ENCODE data around the gene CRP.

The CRP gene

GRCh38 chr1:159705251-159705903, 9.0 kb downstream of the CRP start:
- no peak for TF ChIP-seq EZH2phosphoT487 (IDR thresholded peaks at IDR 0.05; ENCODE audit: borderline replicate concordance)
- TF ChIP-seq, protein P1, sequence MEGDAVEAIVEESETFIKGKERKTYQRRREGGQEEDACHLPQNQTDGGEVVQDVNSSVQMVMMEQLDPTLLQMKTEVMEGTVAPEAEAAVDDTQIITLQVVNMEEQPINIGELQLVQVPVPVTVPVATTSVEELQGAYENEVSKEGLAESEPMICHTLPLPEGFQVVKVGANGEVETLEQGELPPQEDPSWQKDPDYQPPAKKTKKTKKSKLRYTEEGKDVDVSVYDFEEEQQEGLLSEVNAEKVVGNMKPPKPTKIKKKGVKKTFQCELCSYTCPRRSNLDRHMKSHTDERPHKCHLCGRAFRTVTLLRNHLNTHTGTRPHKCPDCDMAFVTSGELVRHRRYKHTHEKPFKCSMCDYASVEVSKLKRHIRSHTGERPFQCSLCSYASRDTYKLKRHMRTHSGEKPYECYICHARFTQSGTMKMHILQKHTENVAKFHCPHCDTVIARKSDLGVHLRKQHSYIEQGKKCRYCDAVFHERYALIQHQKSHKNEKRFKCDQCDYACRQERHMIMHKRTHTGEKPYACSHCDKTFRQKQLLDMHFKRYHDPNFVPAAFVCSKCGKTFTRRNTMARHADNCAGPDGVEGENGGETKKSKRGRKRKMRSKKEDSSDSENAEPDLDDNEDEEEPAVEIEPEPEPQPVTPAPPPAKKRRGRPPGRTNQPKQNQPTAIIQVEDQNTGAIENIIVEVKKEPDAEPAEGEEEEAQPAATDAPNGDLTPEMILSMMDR (conservative IDR thresholded peaks at IDR 0.05; ENCODE audit: low read length): no peak
- Histone ChIP-seq H3K4me2 (ENCODE audit: low read depth, low read length, poor library complexity, severe bottlenecking) (no peak overlapping the region), H3K79me2 (ENCODE audit: insufficient read depth, low read length) (no peaks in the 10 kb centered on the region), H3K4me1 (ENCODE audit: insufficient read depth, low read length, poor library complexity, severe bottlenecking) (no peaks in the 10 kb centered on the region), H3K4me3 (ENCODE audit: low read length, poor library complexity, severe bottlenecking) (no peak overlapping the region), H3K9me3 (ENCODE audit: insufficient read depth, low read depth, low read length) (no peaks in the 10 kb centered on the region), H3F3A (ENCODE audit: low read depth) (no peaks in the 10 kb centered on the region), H3K9ac (ENCODE audit: low read depth, low read length, poor library complexity, severe bottlenecking) (no peak overlapping the region), H3K9me2 (replicated peaks; ENCODE audit: low read depth, low read length) (no peaks in the 10 kb centered on the region), H3K27me3 (ENCODE audit: insufficient read depth, low read length, poor library complexity, severe bottlenecking) (no peaks in the 10 kb centered on the region), H2AFZ (ENCODE audit: low read length) (no peak overlapping the region), H4K20me1 (ENCODE audit: insufficient read depth, low read length, poor library complexity, severe bottlenecking) (no peaks in the 10 kb centered on the region), H3K36me3 (ENCODE audit: insufficient read depth, low read length) (no peaks in the 10 kb centered on the region)

GRCh38 chr1:159704481-159704880, 9.9 kb downstream of the CRP start:
- no peaks in the 10 kb centered on the region for H3K4me1 ChIP-seq (ENCODE audit: insufficient read depth, low read length, poor library complexity, severe bottlenecking)
- no peaks in the 10 kb centered on the region for H3K27me3 ChIP-seq (ENCODE audit: insufficient read depth, low read length, poor library complexity, severe bottlenecking)
- TF ChIP-seq, protein P1 (conservative IDR thresholded peaks at IDR 0.05; ENCODE audit: low read length): no peak
- no peak for TF ChIP-seq EZH2phosphoT487 (IDR thresholded peaks at IDR 0.05; ENCODE audit: borderline replicate concordance)

GRCh38 chr1:159700312-159700711, 14.1 kb downstream of the CRP start:
- Histone ChIP-seq H2AFZ (ENCODE audit: low read length) (no peak overlapping the region), H3K36me3 (ENCODE audit: insufficient read depth, low read length) (no peaks in the 10 kb centered on the region), H3K27me3 (ENCODE audit: insufficient read depth, low read length, poor library complexity, severe bottlenecking) (no peaks in the 10 kb centered on the region), H3K4me3 (ENCODE audit: low read length, poor library complexity, severe bottlenecking) (no peak overlapping the region), H3K9me3 (ENCODE audit: insufficient read depth, low read depth, low read length) (no peaks in the 10 kb centered on the region), H3K9me2 (replicated peaks; ENCODE audit: low read depth, low read length) (no peaks in the 10 kb centered on the region), H3K79me2 (ENCODE audit: insufficient read depth, low read length) (no peaks in the 10 kb centered on the region), H3K4me1 (ENCODE audit: insufficient read depth, low read length, poor library complexity, severe bottlenecking) (no peaks in the 10 kb centered on the region), H3F3A (ENCODE audit: low read depth) (no peaks in the 10 kb centered on the region), H3K4me2 (ENCODE audit: low read depth, low read length, poor library complexity, severe bottlenecking) (no peak overlapping the region), H3K9ac (ENCODE audit: low read depth, low read length, poor library complexity, severe bottlenecking) (no peak overlapping the region), H4K20me1 (ENCODE audit: insufficient read depth, low read length, poor library complexity, severe bottlenecking) (no peaks in the 10 kb centered on the region)
- TF ChIP-seq EZH2phosphoT487 (IDR thresholded peaks at IDR 0.05; ENCODE audit: borderline replicate concordance): no peak
- TF ChIP-seq, protein P1 (conservative IDR thresholded peaks at IDR 0.05; ENCODE audit: low read length): no peak

More at GRCh38 chr1:159704481-159704880, 9.9 kb downstream of the CRP start:
- no peaks in the 10 kb centered on the region for H3K9me2 ChIP-seq (replicated peaks; ENCODE audit: low read depth, low read length)
- no peaks in the 10 kb centered on the region for H3K9me3 ChIP-seq (ENCODE audit: insufficient read depth, low read depth, low read length)
- no peak overlapping the region for H2AFZ ChIP-seq (ENCODE audit: low read length)
- no peaks in the 10 kb centered on the region for H3K36me3 ChIP-seq (ENCODE audit: insufficient read depth, low read length)
- H3K9ac ChIP-seq (ENCODE audit: low read depth, low read length, poor library complexity, severe bottlenecking): no peak overlapping the region
- H3K79me2 ChIP-seq (ENCODE audit: insufficient read depth, low read length): no peaks in the 10 kb centered on the region
- H3K4me3 ChIP-seq (ENCODE audit: low read length, poor library complexity, severe bottlenecking): no peak overlapping the region
- no peaks in the 10 kb centered on the region for H4K20me1 ChIP-seq (ENCODE audit: insufficient read depth, low read length, poor library complexity, severe bottlenecking)
- no peak overlapping the region for H3K4me2 ChIP-seq (ENCODE audit: low read depth, low read length, poor library complexity, severe bottlenecking)
- H3F3A ChIP-seq (ENCODE audit: low read depth): no peaks in the 10 kb centered on the region

All from Loucy (cell line).